Erythroblast (primary cell): ENCODE data around the gene DDR1.
"Not testable (repeated sequence)": the region's sequence is repeated elsewhere in the genome, so short reads cannot be mapped to it uniquely, and the experiment has no call there.

Source experiments
- GATA1 ChIP-seq: IDR thresholded peaks from 2 replicates; pipeline ENCODE4 v1.6.1; 2011; ENCODE audit warnings: low read depth, mild to moderate bottlenecking, control low read depth, low read length, moderate library complexity
- POLR2A ChIP-seq: IDR thresholded peaks from 2 replicates; pipeline ENCODE4 v1.6.1; 2011; ENCODE audit warnings: mild to moderate bottlenecking, low read length

GRCh38 chr6:30927080-30927479 lies 42.8 kb downstream of the DDR1 start:
- not testable (repeated sequence) for TF ChIP-seq POLR2A, GATA1
